ENCODE measurements around the gene TSPYL6. TPM values are rescaled to one million over a fixed set of nuclear protein-coding genes. Genes with fewer than 3 reads are reported as not detected.

Gene TSPYL6
- polyA plus RNA-seq, 2 of the 4 experiments (the other 2 are of a cell fraction) = not detected

DNA sequence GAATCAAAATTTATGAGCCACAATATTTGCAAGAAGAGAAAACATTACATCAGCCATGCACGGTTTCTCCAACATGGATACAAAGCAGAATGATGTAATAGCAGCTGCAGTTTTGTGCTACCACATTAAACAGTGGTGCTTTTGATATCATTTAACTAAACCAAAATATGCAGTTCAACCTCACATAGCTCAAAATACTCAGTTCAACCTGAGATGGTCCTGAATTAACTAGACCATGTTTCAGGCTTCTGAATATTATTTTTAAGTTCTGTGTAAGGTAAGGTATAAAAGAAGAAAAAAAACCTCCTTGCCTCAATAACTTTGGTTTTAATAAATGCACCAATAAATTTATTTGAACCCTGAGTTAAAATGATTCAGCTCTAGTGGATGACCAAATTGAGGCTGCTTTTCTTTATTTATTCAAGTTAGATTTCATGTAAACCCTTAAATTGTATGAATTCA, 18.8 kb upstream of the TSPYL6 start:
- Histone ChIP-seq H3K9me3 (peaks cover 2% of the 10 kb centered on the region; the same call in 2 of the 3 replicates), H3K4me1 (peaks cover 8% of the 10 kb centered on the region; the same call in 2 of the 3 replicates), H3K27ac (peak overlapping the region; percentile 61 to 78; a peak in 4 of 6 replicates), H3K4me3 (no peak overlapping the region), H3K4me2 (peak overlapping the region; percentile 34; the same call in 2 of the 3 replicates)
- ChIA-PET CTCF (interaction anchor here (0.6 kb wide), 1 partner anchor 56 kb away, joined by 4 read pairs; no protein-coding TSS in a partner anchor), POLR2A (no interaction called here)
- peak; percentile 74 for FAIRE-seq
- WGBS (ENCODE audit: missing lambda C conversion rate) = 13% methylated on average over 1 of the region's 1 CpG
- ATAC-seq = no peak
- DNase-seq (ENCODE audit: low read depth in 1 of 2, low spot score in 1 of 2) = peak in 1 of 2 experiments; percentile 23
- TF ChIP-seq RNF2 (IDR thresholded peaks at IDR 0.05; ENCODE audit: borderline replicate concordance, low read depth) (no peak), CEBPB (IDR thresholded peaks at IDR 0.05) (0 out of 4 replicates have a peak, but pooled peaks of 1 of the 2 experiments have one; percentile 24)

DNA sequence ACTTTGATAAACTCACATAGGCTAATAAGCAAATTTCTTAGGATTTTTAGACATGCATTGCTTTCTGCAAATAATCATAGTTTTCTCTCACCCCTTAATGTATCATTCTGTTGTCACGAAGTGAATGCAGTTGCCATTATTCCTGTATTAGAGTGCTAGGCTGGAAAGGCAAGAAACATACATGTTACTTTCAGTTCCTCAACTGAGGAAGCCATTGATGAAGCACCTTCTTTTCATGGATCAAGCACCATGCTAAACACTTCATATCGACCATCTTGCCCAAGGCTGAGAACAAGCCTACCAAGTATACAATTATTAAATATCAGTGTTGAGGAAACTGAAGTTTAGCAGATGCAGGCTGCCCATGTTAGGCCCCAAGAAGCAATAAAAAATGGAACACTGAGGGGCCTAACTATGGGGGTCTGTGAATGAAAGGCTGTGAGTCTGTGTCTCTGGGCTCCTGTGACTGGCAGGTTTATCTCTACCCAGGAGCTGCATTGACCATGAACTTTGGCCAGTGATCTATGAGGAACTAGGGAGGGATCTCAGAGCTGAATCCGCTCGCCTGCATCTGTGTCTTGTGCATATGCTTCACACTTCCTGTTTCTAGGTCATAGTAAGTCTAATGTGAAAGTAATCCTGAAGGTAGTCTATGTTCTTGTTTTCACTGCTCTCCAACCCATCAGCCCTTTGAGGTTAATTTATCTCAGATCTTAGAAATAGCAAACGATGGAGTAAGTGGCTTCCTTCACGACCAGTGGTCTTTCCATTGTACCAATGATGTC, 16.0 kb upstream of the TSPYL6 start:
- DNase-seq (ENCODE audit: low read depth in 1 of 2, low spot score in 1 of 2) = no peak
- ChIA-PET CTCF (no interaction called here), POLR2A (no interaction called here)
- H3K4me2 ChIP-seq = no peak overlapping the region
- TF ChIP-seq MYC (IDR thresholded peaks at IDR 0.05; ENCODE audit: borderline replicate concordance, low read length) (no peak), CEBPB (IDR thresholded peaks at IDR 0.05) (no peak), RAD21 (conservative IDR thresholded peaks at IDR 0.05 in 1 of 2, IDR thresholded peaks at IDR 0.05 in 1 of 2) (no peak), JUN (IDR thresholded peaks at IDR 0.05) (no peak), RARB (CRISPR knock-in tag; IDR thresholded peaks at IDR 0.05) (no peak), EHMT2 (IDR thresholded peaks at IDR 0.05; ENCODE audit: low read depth) (no peak), FOSB (CRISPR knock-in tag; IDR thresholded peaks at IDR 0.05) (no peak), RNF2 (IDR thresholded peaks at IDR 0.05; ENCODE audit: borderline replicate concordance, low read depth) (no peak), FOXS1 (CRISPR knock-in tag; IDR thresholded peaks at IDR 0.05) (no peak), EP300 (IDR thresholded peaks at IDR 0.05) (no peak), ZFP36 (IDR thresholded peaks at IDR 0.05; ENCODE audit: borderline replicate concordance, partially characterized antibody) (no peak), HDAC2 (IDR thresholded peaks at IDR 0.05) (no peak), HOXA7 (CRISPR knock-in tag; IDR thresholded peaks at IDR 0.05) (no peak)
- TF ChIP-seq, protein P1, sequence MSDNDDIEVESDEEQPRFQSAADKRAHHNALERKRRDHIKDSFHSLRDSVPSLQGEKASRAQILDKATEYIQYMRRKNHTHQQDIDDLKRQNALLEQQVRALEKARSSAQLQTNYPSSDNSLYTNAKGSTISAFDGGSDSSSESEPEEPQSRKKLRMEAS (IDR thresholded peaks at IDR 0.05) = no peak
- TF ChIP-seq, protein P2, sequence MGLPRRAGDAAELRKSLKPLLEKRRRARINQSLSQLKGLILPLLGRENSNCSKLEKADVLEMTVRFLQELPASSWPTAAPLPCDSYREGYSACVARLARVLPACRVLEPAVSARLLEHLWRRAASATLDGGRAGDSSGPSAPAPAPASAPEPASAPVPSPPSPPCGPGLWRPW (IDR thresholded peaks at IDR 0.05) = no peak
- TF ChIP-seq, protein P3, sequence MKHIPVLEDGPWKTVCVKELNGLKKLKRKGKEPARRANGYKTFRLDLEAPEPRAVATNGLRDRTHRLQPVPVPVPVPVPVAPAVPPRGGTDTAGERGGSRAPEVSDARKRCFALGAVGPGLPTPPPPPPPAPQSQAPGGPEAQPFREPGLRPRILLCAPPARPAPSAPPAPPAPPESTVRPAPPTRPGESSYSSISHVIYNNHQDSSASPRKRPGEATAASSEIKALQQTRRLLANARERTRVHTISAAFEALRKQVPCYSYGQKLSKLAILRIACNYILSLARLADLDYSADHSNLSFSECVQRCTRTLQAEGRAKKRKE (CRISPR knock-in tag; IDR thresholded peaks at IDR 0.05; ENCODE audit: low read depth) = no peak
- ATAC-seq = no peak
- peaks cover 2% of the 10 kb centered on the region; the same call in 2 of the 3 replicates for H3K9me3 ChIP-seq
- H3K4me1 ChIP-seq = peaks cover 8% of the 10 kb centered on the region; the same call in 2 of the 3 replicates
- no peak overlapping the region for H3K27ac ChIP-seq
- no peak overlapping the region for H3K4me3 ChIP-seq
- FAIRE-seq = no peak
- WGBS (ENCODE audit: missing lambda C conversion rate) = 61% methylated on average over 6 of the region's 6 CpGs

DNA sequence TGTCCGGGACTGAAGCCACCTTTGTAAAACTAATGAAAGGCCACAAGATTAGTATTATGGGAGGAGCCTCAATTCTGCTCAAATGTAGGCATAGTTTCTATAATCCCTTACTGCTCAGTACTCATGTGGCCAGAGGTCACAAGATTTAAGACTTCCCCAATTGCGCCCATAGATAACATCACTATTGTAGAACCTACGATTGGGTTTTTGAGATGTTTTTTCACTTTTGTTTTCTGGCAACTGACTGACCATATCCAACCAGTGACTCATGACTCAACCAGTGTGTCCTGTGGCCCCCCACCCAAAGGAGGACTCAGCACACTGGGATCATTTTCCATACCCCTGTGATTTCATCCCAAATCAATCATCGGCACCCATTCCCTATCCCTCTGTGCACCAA, 15.2 kb upstream of the TSPYL6 start:
- Histone ChIP-seq H3K4me3 (no peak overlapping the region), H3K4me1 (peaks cover 8% of the 10 kb centered on the region; the same call in 2 of the 3 replicates), H3K4me2 (no peak overlapping the region), H3K9me3 (peaks cover 2% of the 10 kb centered on the region; the same call in 2 of the 3 replicates), H3K27ac (no peak overlapping the region)
- no peak for ATAC-seq
- POLR2A ChIA-PET = no interaction called here
- no peak for DNase-seq (ENCODE audit: low read depth in 1 of 2, low spot score in 1 of 2)
- TF ChIP-seq CBX8 (IDR thresholded peaks at IDR 0.05) (no peak), CHD2 (IDR thresholded peaks at IDR 0.05; ENCODE audit: low read length, partially characterized antibody) (no peak), HOXB13 (CRISPR knock-in tag; IDR thresholded peaks at IDR 0.05; ENCODE audit: low read depth) (no peak), BHLHE40 (IDR thresholded peaks at IDR 0.05; ENCODE audit: low read depth, low read length) (no peak), FOXS1 (CRISPR knock-in tag; IDR thresholded peaks at IDR 0.05) (no peak), SREBF2 (IDR thresholded peaks at IDR 0.05) (no peak), POLR2AphosphoS2 (conservative IDR thresholded peaks at IDR 0.05; ENCODE audit: low read length) (no peak), HOXB5 (CRISPR knock-in tag; IDR thresholded peaks at IDR 0.05) (no peak), NR3C1 (IDR thresholded peaks at IDR 0.05) (no peak), KDM1A (IDR thresholded peaks at IDR 0.05; ENCODE audit: low read depth) (no peak), FOSB (CRISPR knock-in tag; IDR thresholded peaks at IDR 0.05) (no peak), FOSL2 (IDR thresholded peaks at IDR 0.05) (no peak), FOSL2 (CRISPR knock-in tag; IDR thresholded peaks at IDR 0.05) (no peak), NPAS2 (CRISPR knock-in tag; IDR thresholded peaks at IDR 0.05; ENCODE audit: borderline replicate concordance) (no peak), MAFK (IDR thresholded peaks at IDR 0.05; ENCODE audit: partially characterized antibody) (no peak)
- TF ChIP-seq, protein P4, sequence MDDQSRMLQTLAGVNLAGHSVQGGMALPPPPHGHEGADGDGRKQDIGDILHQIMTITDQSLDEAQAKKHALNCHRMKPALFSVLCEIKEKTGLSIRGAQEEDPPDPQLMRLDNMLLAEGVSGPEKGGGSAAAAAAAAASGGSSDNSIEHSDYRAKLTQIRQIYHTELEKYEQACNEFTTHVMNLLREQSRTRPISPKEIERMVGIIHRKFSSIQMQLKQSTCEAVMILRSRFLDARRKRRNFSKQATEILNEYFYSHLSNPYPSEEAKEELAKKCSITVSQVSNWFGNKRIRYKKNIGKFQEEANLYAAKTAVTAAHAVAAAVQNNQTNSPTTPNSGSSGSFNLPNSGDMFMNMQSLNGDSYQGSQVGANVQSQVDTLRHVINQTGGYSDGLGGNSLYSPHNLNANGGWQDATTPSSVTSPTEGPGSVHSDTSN (IDR thresholded peaks at IDR 0.05) = no peak
- TF ChIP-seq, protein P5, sequence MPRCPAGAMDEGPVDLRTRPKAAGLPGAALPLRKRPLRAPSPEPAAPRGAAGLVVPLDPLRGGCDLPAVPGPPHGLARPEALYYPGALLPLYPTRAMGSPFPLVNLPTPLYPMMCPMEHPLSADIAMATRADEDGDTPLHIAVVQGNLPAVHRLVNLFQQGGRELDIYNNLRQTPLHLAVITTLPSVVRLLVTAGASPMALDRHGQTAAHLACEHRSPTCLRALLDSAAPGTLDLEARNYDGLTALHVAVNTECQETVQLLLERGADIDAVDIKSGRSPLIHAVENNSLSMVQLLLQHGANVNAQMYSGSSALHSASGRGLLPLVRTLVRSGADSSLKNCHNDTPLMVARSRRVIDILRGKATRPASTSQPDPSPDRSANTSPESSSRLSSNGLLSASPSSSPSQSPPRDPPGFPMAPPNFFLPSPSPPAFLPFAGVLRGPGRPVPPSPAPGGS (IDR thresholded peaks at IDR 0.05) = no peak
- no peak for FAIRE-seq
- WGBS (ENCODE audit: missing lambda C conversion rate) = 98% methylated on average over 4 of the region's 4 CpGs
- CTCF ChIA-PET = no interaction called here

Measured in A549 (cell line).